Left colon (tissue), 2 donors: Measurements from ENCODE around the gene IL17B. TPM values are rescaled to one million over a fixed set of nuclear protein-coding genes. Genes with fewer than 3 reads are reported as not detected.

Experiments used
- ATAC-seq: fragments of 200-7000 bp; cut with Tn5 transposase; one replicate; pipeline ENCODE4 v1.9.1; 2020; ENCODE audit warnings: mild to moderate bottlenecking, moderate library complexity
- DNase-seq, 2 donors: peaks; one replicate each; pipeline ENCODE4 v3.0.0-alpha.2; 2020
- intact Hi-C, 2 donors: fragments of 100-400 bp; cut with DNase I in 1 of 2; cut with micrococcal nuclease in 1 of 2; formaldehyde crosslinking; loops; one replicate each; pipeline versions ENCODE4 v1.11.2 to v1.14.0; 2022; cut with DNase I, micrococcal nuclease
- total RNA-seq, 2 donors: library from RNA; stranded (reverse); fragmentation: NEBNext Ultra II Directional; extraction: Animal tissue kit (Norgen Biotek cat#: 25700); gene quantifications; one replicate each; pipeline ENCODE4 v1.2.1, GENCODE V29; 2021
- donor health status: DM: no; HTN: no; CAD: no.
- donor health status: DM: yes; HTN: yes; CAD: no.

The IL17B gene
- total RNA-seq, 2 donors from 2014 or later, result 1.1 TPM; not detected in 1

- ATAC-seq, result no peak
- intact Hi-C loops, result no loop called here
- DNase-seq, result no peak
Measured at GRCh38 chr5:149416987-149417710, 38.1 kb upstream of the IL17B start.

GRCh38 chr5:149415066-149415967, 36.2 kb upstream of the IL17B start:
- intact Hi-C loops, result no loop called here
- DNase-seq (no peak), ATAC-seq (no peak)

- ATAC-seq (no peak), DNase-seq (no peak)
- intact Hi-C loops, result no loop called here
Measured at GRCh38 chr5:149414405-149415065, 35.4 kb upstream of the IL17B start.

GRCh38 chr5:149413477-149414210, 34.6 kb upstream of the IL17B start:
- no peak for DNase-seq
- intact Hi-C loops, result no loop called here
- no peak for ATAC-seq

- DNase-seq (no peak), ATAC-seq (no peak)
- intact Hi-C loops, result no loop called here
Measured at GRCh38 chr5:149412783-149413476, 33.8 kb upstream of the IL17B start.

DNA sequence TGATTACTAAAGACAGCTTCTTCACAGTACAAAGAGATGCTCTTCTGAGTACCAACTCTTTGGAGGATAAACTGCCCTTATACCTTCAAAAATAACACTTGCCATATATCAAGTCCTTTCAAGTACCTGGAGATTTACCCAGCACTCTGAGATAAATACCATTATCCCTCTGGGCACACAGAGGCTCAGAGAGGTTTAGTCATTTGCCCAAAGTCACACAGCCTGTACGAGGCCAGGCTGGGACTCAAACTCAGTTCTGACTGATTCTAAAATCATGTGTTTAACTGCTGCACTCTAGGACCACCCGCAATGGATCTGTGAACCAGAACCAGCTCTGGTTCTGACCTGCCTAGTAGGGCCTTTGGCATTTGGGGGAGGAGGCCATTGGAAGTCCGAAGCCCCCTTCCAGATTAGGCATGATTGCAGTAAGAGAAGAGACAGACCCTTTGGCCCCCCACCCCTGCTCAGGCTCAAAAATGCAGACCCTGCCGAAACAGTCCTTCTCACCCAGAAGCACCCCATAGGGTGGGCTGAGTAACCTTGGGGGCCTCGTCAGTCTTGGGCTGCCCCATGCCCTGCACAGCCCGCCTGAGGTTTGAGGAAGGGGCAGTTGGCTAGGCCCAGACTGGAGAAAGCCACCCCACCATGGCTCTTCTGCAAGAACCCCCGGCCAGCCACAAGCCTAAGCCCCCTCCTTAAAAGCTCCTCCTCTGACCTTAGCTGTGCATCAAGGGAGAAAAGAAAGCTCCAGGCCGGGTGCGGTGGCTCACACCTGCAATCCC, 32.8 kb upstream of the IL17B start:
- ATAC-seq (no peak), DNase-seq (no peak)
- intact Hi-C loops, result no loop called here

DNA sequence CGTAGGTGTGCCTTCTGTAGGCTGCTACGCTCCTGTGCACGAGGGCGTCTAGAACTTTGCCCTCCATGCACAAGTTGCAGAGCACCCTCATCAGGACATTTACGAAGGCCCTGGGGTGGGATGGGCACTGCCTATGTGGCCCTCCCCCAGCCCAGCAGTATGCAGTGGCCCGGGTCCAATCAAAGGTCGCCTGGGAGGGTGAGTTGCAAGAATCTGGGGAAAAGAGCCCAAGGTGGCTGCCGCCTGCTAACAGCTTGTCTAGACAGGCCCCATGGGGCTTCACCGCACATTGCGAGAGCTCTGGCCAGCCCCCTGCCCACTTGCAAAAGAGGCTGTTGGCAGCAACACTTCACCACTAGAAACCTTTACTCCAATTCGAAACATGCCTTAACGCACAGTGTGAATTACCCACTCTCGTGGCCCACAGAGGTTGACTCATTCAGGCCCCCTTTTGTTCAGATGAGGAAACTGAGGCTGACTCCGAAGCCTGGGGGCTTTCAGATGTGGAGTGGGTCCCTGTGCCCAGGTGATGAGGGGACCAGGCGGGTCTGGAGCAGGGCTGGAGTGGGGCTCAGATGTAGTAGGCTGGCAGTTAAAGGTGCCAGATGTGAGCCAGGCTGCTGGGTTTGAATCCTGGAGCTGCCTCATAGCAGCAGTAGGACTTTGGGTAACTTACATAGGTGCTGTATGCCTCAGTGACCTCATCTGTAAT, 31.8 kb upstream of the IL17B start:
- intact Hi-C loops, result no loop called here
- peak; percentile 60 for ATAC-seq
- no peak for DNase-seq

DNA sequence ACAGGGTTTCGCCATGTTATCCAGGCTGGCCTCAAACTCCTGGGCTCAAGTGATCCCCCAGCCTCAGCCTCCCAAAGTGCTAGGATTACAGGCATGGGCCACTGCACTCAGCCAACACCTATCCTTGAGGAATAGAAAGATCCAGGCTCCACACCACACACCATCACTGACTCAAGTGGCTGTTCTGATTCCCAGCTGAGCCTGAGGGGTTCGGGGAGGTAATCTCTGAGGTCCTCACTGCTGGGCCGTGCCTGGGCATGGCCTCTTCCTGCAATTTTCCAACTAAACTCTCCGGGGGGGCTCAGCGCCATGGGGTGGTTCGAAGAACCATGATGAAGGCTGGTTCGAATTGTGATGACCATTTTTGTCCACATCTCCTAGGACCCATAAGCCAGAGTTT, 31.0 kb upstream of the IL17B start:
- intact Hi-C loops, result no loop called here
- DNase-seq (no peak), ATAC-seq (no peak)

DNA sequence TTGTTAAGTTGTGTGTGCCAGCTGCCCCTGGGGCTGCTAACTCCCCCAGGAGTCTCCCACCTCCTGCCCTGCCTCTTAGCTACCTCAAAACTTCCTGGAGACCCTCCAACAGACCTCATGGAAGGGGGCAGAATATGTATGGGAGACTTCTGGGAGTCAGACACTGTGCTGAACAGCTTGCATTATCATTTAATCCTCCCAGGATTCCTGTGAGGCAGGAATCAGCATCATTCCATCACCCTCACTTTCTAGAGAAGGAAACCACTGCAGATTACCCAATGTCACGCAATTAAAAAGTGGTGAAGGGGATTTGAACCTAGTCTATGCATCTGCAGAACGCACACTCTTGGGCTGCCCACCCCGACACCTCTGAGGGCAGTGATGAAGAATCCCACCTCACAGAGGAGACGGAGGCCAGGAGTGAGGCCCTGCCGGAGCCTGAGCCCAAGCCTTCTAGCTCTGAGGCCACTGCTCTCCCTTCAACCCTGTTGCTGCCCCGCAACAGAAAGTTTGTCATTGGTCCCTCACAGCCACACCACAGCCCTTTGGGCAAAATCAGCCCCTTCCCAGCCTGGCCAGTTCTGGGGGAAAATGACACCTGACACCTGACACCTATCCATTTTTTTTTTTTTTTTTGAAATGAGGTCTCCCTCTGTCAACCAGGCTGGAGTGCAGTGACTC, 30.3 kb upstream of the IL17B start:
- DNase-seq (no peak), ATAC-seq (no peak)
- intact Hi-C loops, result no loop called here

- DNase-seq (no peak), ATAC-seq (no peak)
- intact Hi-C loops, result no loop called here
Measured at GRCh38 chr5:149408252-149409099, 29.4 kb upstream of the IL17B start.

- ATAC-seq, result no peak
- no peak for DNase-seq
- intact Hi-C loops, result no loop called here
Measured at GRCh38 chr5:149407323-149408251, 28.5 kb upstream of the IL17B start.

- ATAC-seq (no peak), DNase-seq (no peak)
- intact Hi-C loops, result no loop called here
Measured at GRCh38 chr5:149406979-149407306, 27.9 kb upstream of the IL17B start.

GRCh38 chr5:149406203-149406978, 27.3 kb upstream of the IL17B start:
- peak; percentile 37 to 85 for DNase-seq
- ATAC-seq, result peak; percentile 59
- intact Hi-C loops, result no loop called here

- no peak for DNase-seq
- ATAC-seq, result no peak
- intact Hi-C loops, result no loop called here
Measured at GRCh38 chr5:149405550-149406202, 26.6 kb upstream of the IL17B start.
